ENCODE data around the gene TBXA2R.

The TBXA2R gene

GRCh38 chr19:3622224-3622623 is 15.5 kb upstream of the TBXA2R start:
- H3K79me2 ChIP-seq (ENCODE audit: low read length): peaks cover 39% of the 10 kb centered on the region
- H3K9ac ChIP-seq (ENCODE audit: low read length): no peak overlapping the region
- 0 out of 2 replicates have a peak, but pooled peaks cover 2% of the 10 kb centered on the region for H3K36me3 ChIP-seq (replicated peaks; ENCODE audit: insufficient read depth, low read length)
- peaks cover 13% of the 10 kb centered on the region; the same call in 1 of the 2 replicates for H3F3A ChIP-seq (ENCODE audit: insufficient read depth, low read length)
- peaks cover 27% of the 10 kb centered on the region; the same call in 1 of the 2 replicates for H3K4me1 ChIP-seq (ENCODE audit: low read length)
- no peak overlapping the region for H3K4me3 ChIP-seq (ENCODE audit: low read length)
- no peak overlapping the region for H3K4me2 ChIP-seq (ENCODE audit: low read depth, low read length)
- H3K27ac ChIP-seq (ENCODE audit: low read length): no peak overlapping the region
- no peak for DNase-seq
- H4K20me1 ChIP-seq (ENCODE audit: insufficient read depth, low read length): no peaks in the 10 kb centered on the region
- no peaks in the 10 kb centered on the region for H3K9me2 ChIP-seq (replicated peaks; ENCODE audit: insufficient read depth, low read length)
- no peak for TF ChIP-seq EZH2phosphoT487 (IDR thresholded peaks at IDR 0.05; ENCODE audit: low read length)
- TF ChIP-seq EZH2 (optimal IDR thresholded peaks at IDR 0.05; ENCODE audit: low read depth, low read length): no peak
- no peak for TF ChIP-seq CTCF (IDR thresholded peaks at IDR 0.05; ENCODE audit: low read length)
- no peaks in the 10 kb centered on the region for H3K27me3 ChIP-seq (replicated peaks; ENCODE audit: insufficient read depth, low read length)
- H3K9me3 ChIP-seq (replicated peaks; ENCODE audit: insufficient read depth, low read length): no peaks in the 10 kb centered on the region
- no peak overlapping the region for H2AFZ ChIP-seq (ENCODE audit: low read length)

DNA sequence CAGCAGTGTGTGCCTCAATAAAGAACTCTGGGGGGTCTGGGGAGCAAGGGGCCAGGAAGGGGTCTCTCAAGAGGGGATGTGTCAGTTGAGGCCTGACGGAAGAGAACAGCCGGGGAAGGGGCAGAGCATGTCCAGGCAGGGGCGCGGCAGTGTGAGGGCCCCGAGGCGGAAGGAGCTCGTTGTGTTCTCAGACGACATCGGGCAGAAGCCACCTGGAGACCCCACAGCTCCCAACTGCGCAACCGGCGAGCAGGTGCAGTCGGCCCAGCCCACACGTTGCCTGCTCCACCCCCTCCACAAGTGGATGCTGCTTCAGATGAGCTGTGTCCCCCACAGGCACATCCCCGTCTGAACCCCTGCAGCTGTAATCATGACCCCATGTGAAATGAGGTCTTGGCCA is 15.0 kb upstream of the TBXA2R start:
- Histone ChIP-seq H3K27me3 (replicated peaks; ENCODE audit: insufficient read depth, low read length) (no peaks in the 10 kb centered on the region), H3K9me2 (replicated peaks; ENCODE audit: insufficient read depth, low read length) (no peaks in the 10 kb centered on the region), H3K4me1 (ENCODE audit: low read length) (peaks cover 26% of the 10 kb centered on the region; the same call in 1 of the 2 replicates), H3K27ac (ENCODE audit: low read length) (no peak overlapping the region), H3K9me3 (replicated peaks; ENCODE audit: insufficient read depth, low read length) (no peaks in the 10 kb centered on the region), H3K79me2 (ENCODE audit: low read length) (peaks cover 39% of the 10 kb centered on the region), H3K36me3 (replicated peaks; ENCODE audit: insufficient read depth, low read length) (0 out of 2 replicates have a peak, but pooled peaks cover 2% of the 10 kb centered on the region), H3K9ac (ENCODE audit: low read length) (no peak overlapping the region), H3K4me3 (ENCODE audit: low read length) (no peak overlapping the region), H4K20me1 (ENCODE audit: insufficient read depth, low read length) (no peaks in the 10 kb centered on the region), H3F3A (ENCODE audit: insufficient read depth, low read length) (peaks cover 13% of the 10 kb centered on the region; the same call in 1 of the 2 replicates), H2AFZ (ENCODE audit: low read length) (no peak overlapping the region), H3K4me2 (ENCODE audit: low read depth, low read length) (no peak overlapping the region)
- TF ChIP-seq EZH2 (optimal IDR thresholded peaks at IDR 0.05; ENCODE audit: low read depth, low read length) (no peak), CTCF (IDR thresholded peaks at IDR 0.05; ENCODE audit: low read length) (no peak), EZH2phosphoT487 (IDR thresholded peaks at IDR 0.05; ENCODE audit: low read length) (no peak)
- DNase-seq: no peak

GRCh38 chr19:3620817-3621547 is 14.3 kb upstream of the TBXA2R start:
- Histone ChIP-seq H3K27me3 (replicated peaks; ENCODE audit: insufficient read depth, low read length) (no peaks in the 10 kb centered on the region), H3F3A (ENCODE audit: insufficient read depth, low read length) (peaks cover 13% of the 10 kb centered on the region; the same call in 1 of the 2 replicates), H3K27ac (ENCODE audit: low read length) (no peak overlapping the region), H3K9me3 (replicated peaks; ENCODE audit: insufficient read depth, low read length) (no peaks in the 10 kb centered on the region), H2AFZ (ENCODE audit: low read length) (no peak overlapping the region), H3K79me2 (ENCODE audit: low read length) (peaks cover 33% of the 10 kb centered on the region), H3K4me3 (ENCODE audit: low read length) (no peak overlapping the region), H3K36me3 (replicated peaks; ENCODE audit: insufficient read depth, low read length) (0 out of 2 replicates have a peak, but pooled peaks cover 2% of the 10 kb centered on the region), H4K20me1 (ENCODE audit: insufficient read depth, low read length) (no peaks in the 10 kb centered on the region), H3K9me2 (replicated peaks; ENCODE audit: insufficient read depth, low read length) (no peaks in the 10 kb centered on the region), H3K4me1 (ENCODE audit: low read length) (peaks cover 26% of the 10 kb centered on the region; the same call in 1 of the 2 replicates), H3K9ac (ENCODE audit: low read length) (no peak overlapping the region), H3K4me2 (ENCODE audit: low read depth, low read length) (no peak overlapping the region)
- no peak for TF ChIP-seq EZH2 (optimal IDR thresholded peaks at IDR 0.05; ENCODE audit: low read depth, low read length)
- no peak for TF ChIP-seq CTCF (IDR thresholded peaks at IDR 0.05; ENCODE audit: low read length)
- no peak for TF ChIP-seq EZH2phosphoT487 (IDR thresholded peaks at IDR 0.05; ENCODE audit: low read length)
- DNase-seq: no peak
